PC-3 (cell line): ENCODE results near the gene DRC1.

Experiments used
- EZH2phosphoT487 ChIP-seq: fragments of 300-600 bp; sonication (generic); IDR thresholded peaks from 2 replicates; pipeline ENCODE4 v1.6.1; 2018; ENCODE audit warnings: mild to moderate bottlenecking, antibody characterized with exemption, low read length, borderline replicate concordance
- TF ChIP-seq, protein P1 (sequence below): fragments of 300-600 bp; sonication (generic); conservative IDR thresholded peaks from 2 replicates; pipeline ENCODE4 v1.5.1; 2017; ENCODE audit warnings: antibody characterized with exemption, low read depth, mild to moderate bottlenecking, low read length

DNA sequence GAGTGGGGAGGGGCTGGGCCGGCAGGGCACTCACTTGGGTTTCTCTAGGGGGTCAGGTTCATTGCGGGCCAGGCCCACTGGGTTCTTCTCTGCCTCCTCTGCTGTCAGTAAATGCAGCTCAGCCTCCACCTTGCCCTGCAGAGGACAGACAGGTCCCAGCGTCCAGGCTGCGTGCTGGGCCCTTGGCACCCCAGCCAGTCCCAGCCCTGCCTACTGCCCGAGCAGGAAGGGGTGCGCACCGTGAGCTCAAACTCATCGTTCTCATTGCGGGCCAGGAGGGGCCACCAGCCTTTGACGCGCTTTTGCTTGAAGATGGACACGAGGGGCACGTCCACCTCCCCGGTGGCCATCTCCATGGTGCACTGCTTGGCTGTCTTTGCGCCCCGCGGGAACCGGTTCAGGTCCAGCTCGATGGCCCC, 58.9 kb downstream of the DRC1 start:
- TF ChIP-seq, protein P1, sequence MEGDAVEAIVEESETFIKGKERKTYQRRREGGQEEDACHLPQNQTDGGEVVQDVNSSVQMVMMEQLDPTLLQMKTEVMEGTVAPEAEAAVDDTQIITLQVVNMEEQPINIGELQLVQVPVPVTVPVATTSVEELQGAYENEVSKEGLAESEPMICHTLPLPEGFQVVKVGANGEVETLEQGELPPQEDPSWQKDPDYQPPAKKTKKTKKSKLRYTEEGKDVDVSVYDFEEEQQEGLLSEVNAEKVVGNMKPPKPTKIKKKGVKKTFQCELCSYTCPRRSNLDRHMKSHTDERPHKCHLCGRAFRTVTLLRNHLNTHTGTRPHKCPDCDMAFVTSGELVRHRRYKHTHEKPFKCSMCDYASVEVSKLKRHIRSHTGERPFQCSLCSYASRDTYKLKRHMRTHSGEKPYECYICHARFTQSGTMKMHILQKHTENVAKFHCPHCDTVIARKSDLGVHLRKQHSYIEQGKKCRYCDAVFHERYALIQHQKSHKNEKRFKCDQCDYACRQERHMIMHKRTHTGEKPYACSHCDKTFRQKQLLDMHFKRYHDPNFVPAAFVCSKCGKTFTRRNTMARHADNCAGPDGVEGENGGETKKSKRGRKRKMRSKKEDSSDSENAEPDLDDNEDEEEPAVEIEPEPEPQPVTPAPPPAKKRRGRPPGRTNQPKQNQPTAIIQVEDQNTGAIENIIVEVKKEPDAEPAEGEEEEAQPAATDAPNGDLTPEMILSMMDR, result no peak
- TF ChIP-seq EZH2phosphoT487, result no peak
